Endothelial cell of umbilical vein (primary cell): Measurements from ENCODE around the gene SLC4A2. TPM values are rescaled to one million over a fixed set of nuclear protein-coding genes. Genes with fewer than 3 reads are reported as not detected.

Experiments
- BruUV-seq: library from RNA; stranded (reverse); fragments of 400-500 nt; replicated peaks from 2 replicates; lab custom pipeline; 2021; lab: Mats Ljungman, UMichigan
- CTCF ChIA-PET: fragments of 300-600, 350-600 bp; sonication (Branson Sonifier 250); formaldehyde crosslinking; loops from one replicate; lab custom pipeline; 2021; ENCODE audit warnings: antibody characterized with exemption, inconsistent platforms; lab: Charles Lee
- POLR2A ChIA-PET: fragments of 300-600, 350-600 bp; sonication (Branson Sonifier 250); formaldehyde crosslinking; loops from one replicate; lab custom pipeline; 2021; ENCODE audit warnings: antibody characterized with exemption, inconsistent platforms; lab: Charles Lee
- DNase-seq: peaks from one replicate; pipeline ENCODE4 v3.0.0-alpha.2; 2011; ENCODE audit warnings: low read depth, low spot score
- FAIRE-seq: peaks from 2 replicates; lab custom pipeline; 2011; peaks lifted over from hg19 to GRCh38; lab: Jason Lieb, UNC
- H2AFZ ChIP-seq: 2 replicates; pipeline ENCODE4 v1.6.0; 2012; ENCODE audit warnings: low read depth, low read length, control low read depth, inconsistent platforms
- H3K27ac ChIP-seq: 2 replicates; pipeline ENCODE4 v1.5.1; 2011; ENCODE audit warnings: low read depth, mild to moderate bottlenecking, control low read depth, low read length, moderate library complexity; ENCODE audit not compliant: insufficient read depth
- H3K27me3 ChIP-seq, 2 experiments: 2 replicates each; pipeline versions ENCODE4 v1.6.0 to v1.6.1; 2011; ENCODE audit warnings: low read length in 2 of 2, mixed read lengths in 1 of 2; ENCODE audit not compliant: control insufficient read depth in 2 of 2, insufficient read depth in 2 of 2
- H3K36me3 ChIP-seq, 2 experiments: 2 replicates in 1 of 2; 3 replicates in 1 of 2; pipeline ENCODE4 v1.5.1; 2011; ENCODE audit warnings: low read length in 2 of 2, mild to moderate bottlenecking in 1 of 2, moderate library complexity in 1 of 2; ENCODE audit not compliant: control insufficient read depth in 2 of 2, insufficient read depth in 2 of 2; ENCODE audit errors: extremely low read depth in 1 of 2
- H3K4me1 ChIP-seq: 3 replicates; pipeline ENCODE4 v1.5.1; 2011; ENCODE audit warnings: mild to moderate bottlenecking, low read length; ENCODE audit not compliant: control insufficient read depth, insufficient read depth; ENCODE audit errors: extremely low read depth
- H3K4me2 ChIP-seq: 2 replicates; pipeline ENCODE4 v1.6.1; 2011; ENCODE audit warnings: low read length, control low read depth, mixed read lengths; ENCODE audit not compliant: insufficient read depth
- H3K4me3 ChIP-seq, 3 experiments: fragments of 200-600 bp in 1 of 3; sonication (generic), shearing (Covaris generic) in 1 of 3; replicated peaks in 1 of 3; 2 replicates each; pipeline ENCODE4 v1.5.1; 2011 to 2016; ENCODE audit warnings: control low read depth in 3 of 3, low read length in 3 of 3, mild to moderate bottlenecking in 2 of 3, inconsistent platforms in 1 of 3, low read depth in 1 of 3, moderate library complexity in 1 of 3; ENCODE audit not compliant: insufficient read depth in 1 of 3
- H3K79me2 ChIP-seq: 2 replicates; pipeline ENCODE4 v1.6.0; 2012; ENCODE audit warnings: low read length, inconsistent platforms; ENCODE audit not compliant: control insufficient read depth, insufficient read depth
- H3K9ac ChIP-seq: replicated peaks from 2 replicates; pipeline ENCODE3; 2011; ENCODE audit warnings: low read length, control low read depth; ENCODE audit not compliant: insufficient read depth; ENCODE audit errors: extremely low read depth
- H3K9me1 ChIP-seq: replicated peaks from 3 replicates; pipeline ENCODE4 v1.6.0; 2011; ENCODE audit warnings: mild to moderate bottlenecking, low read length; ENCODE audit not compliant: control insufficient read depth, insufficient read depth; ENCODE audit errors: extremely low read depth
- H3K9me3 ChIP-seq: replicated peaks from 2 replicates; pipeline ENCODE4 v1.5.1; 2012; ENCODE audit warnings: low read length, inconsistent platforms; ENCODE audit not compliant: control insufficient read depth, insufficient read depth
- H4K20me1 ChIP-seq: replicated peaks from 2 replicates; pipeline ENCODE3; 2011; ENCODE audit warnings: mild to moderate bottlenecking, low read length; ENCODE audit not compliant: control insufficient read depth, insufficient read depth; ENCODE audit errors: extremely low read depth
- EZH2 ChIP-seq: IDR thresholded peaks from 2 replicates; pipeline ENCODE4 v1.6.1; 2012; ENCODE audit warnings: borderline replicate concordance, low read depth, mild to moderate bottlenecking, moderate library complexity, low read length, inconsistent platforms; ENCODE audit not compliant: severe bottlenecking
- FOS ChIP-seq: IDR thresholded peaks from 2 replicates; pipeline ENCODE4 v1.6.1; 2011; ENCODE audit warnings: mild to moderate bottlenecking, low read length, moderate library complexity, borderline replicate concordance; ENCODE audit not compliant: insufficient read depth
- JUN ChIP-seq: IDR thresholded peaks from 2 replicates; pipeline ENCODE4 v1.6.1; 2011; ENCODE audit warnings: borderline replicate concordance, low read depth; ENCODE audit not compliant: insufficient read length, insufficient read depth
- MYC ChIP-seq: IDR thresholded peaks from one replicate; pipeline ENCODE4 v1.6.1; 2011; ENCODE audit warnings: mild to moderate bottlenecking, low read depth, low read length
- POLR2A ChIP-seq: IDR thresholded peaks from 2 replicates; pipeline ENCODE4 v1.6.1; 2012; ENCODE audit warnings: low read depth, mild to moderate bottlenecking, control low read depth, low read length
- POLR2AphosphoS5 ChIP-seq: IDR thresholded peaks from 2 replicates; pipeline ENCODE4 v1.6.1; 2012; ENCODE audit warnings: low read depth, mild to moderate bottlenecking, control low read depth, low read length, moderate library complexity; ENCODE audit not compliant: insufficient read depth
- dilution Hi-C: fragments of 300-500 bp; cut with MboI; formaldehyde crosslinking; loops from one replicate; pipeline ENCODE4 v1.15.0; 2019; ENCODE audit warnings: low sequenced_read_pairs; ENCODE audit not compliant: extremely low pct_ligation_motif_present
- intact Hi-C: fragments of 100-400 bp; cut with micrococcal nuclease; formaldehyde crosslinking; loops from one replicate; pipeline ENCODE4 v1.10.0; 2022
- polyA plus RNA-seq, 4 experiments: library from polyadenylated mRNA; depleted of rRNA in 3 of 4; stranded (reverse) in 3 of 4; unstranded in 1 of 4; fragments of >200 nt; gene quantifications; 2 replicates each; pipeline versions ENCODE4 v1.2.1 to v1.2.3, GENCODE V29; 2011 to 2012; ENCODE audit warnings: missing spikeins in 1 of 4
- total RNA-seq: library from RNA; stranded (reverse); gene quantifications from 2 replicates; pipeline ENCODE4 v1.2.3, GENCODE V29; 2021
- TF ChIP-seq, protein P1 (sequence below): IDR thresholded peaks from 2 replicates; pipeline ENCODE4 v1.6.1; 2011; ENCODE audit not compliant: insufficient read depth, insufficient read length

SLC4A2 gene
- total and polyA plus RNA-seq, 2 donors (not counting 3 experiments of a cell fraction or from before 2014, with no cell fraction given), result 108 to 172 TPM

DNA sequence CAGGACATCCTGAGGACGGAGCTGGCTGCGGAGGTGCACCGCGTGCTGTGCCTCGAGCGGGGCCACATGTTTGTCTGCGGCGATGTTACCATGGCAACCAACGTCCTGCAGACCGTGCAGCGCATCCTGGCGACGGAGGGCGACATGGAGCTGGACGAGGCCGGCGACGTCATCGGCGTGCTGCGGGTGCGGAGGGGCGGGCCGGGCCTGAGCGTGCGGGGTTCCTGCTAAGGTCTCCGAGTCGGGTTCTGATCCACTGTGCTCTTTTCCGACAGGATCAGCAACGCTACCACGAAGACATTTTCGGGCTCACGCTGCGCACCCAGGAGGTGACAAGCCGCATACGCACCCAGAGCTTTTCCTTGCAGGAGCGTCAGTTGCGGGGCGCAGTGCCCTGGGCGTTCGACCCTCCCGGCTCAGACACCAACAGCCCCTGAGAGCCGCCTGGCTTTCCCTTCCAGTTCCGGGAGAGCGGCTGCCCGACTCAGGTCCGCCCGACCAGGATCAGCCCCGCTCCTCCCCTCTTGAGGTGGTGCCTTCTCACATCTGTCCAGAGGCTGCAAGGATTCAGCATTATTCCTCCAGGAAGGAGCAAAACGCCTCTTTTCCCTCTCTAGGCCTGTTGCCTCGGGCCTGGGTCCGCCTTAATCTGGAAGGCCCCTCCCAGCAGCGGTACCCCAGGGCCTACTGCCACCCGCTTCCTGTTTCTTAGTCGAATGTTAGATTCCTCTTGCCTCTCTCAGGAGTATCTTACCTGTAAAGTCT lies 45.5 kb upstream of the SLC4A2 start:
- H3K4me2 ChIP-seq, result no peak overlapping the region
- DNase-seq, result no peak
- TSS peak; percentile 74 for BruUV-seq
- no peaks in the 10 kb centered on the region for H3K9me3 ChIP-seq
- H3K27me3 ChIP-seq, result no peaks in the 10 kb centered on the region
- H3K27ac ChIP-seq, result no peak overlapping the region
- CTCF ChIA-PET, result interaction anchor here (0.8 to 4.0 kb wide), 3 partner anchors 28 to 116 kb away, joined by 3 to 18 read pairs (median 11); no protein-coding TSS in a partner anchor
- no peaks in the 10 kb centered on the region for H4K20me1 ChIP-seq
- no peaks in the 10 kb centered on the region for H3K79me2 ChIP-seq
- H3K4me1 ChIP-seq, result peaks cover 14% of the 10 kb centered on the region
- peaks cover 0 to 21% of the 10 kb centered on the region in 2 experiments for H3K36me3 ChIP-seq
- intact Hi-C loops (no loop called here), dilution Hi-C loops (no loop called here)
- no peak overlapping the region for H2AFZ ChIP-seq
- no peak for FAIRE-seq
- H3K4me3 ChIP-seq, result no peak overlapping the region
- POLR2A ChIA-PET, result no interaction called here
- no peaks in the 10 kb centered on the region for H3K9me1 ChIP-seq
- TF ChIP-seq FOS, result no peak
- no peak overlapping the region for H3K9ac ChIP-seq

DNA sequence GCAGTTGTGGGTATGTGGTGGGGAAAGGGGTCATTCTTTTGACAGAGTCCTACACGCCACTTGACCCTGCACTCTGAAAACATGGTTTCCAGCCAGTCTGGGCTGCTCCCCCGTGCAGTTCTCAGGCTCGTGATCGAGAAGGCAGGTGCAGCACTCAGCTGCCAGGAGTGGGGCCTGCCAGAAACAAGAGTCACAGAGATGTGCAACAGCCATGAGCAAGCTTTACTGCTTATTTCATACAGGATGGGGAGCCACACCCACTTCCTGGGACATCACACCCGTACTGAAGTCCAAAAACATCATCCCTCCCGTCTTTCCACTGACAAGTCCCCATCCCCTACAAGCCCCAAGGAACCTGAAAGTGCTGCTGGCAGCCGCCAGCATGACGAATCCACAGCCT lies 44.4 kb upstream of the SLC4A2 start:
- intact Hi-C loops (no loop called here), dilution Hi-C loops (no loop called here)
- no TSS peak for BruUV-seq

More for the DNA sequence above, 44.4 kb upstream of the SLC4A2 start:
- no peak overlapping the region for H3K4me3 ChIP-seq
- no peaks in the 10 kb centered on the region for H3K9me1 ChIP-seq
- H3K9me3 ChIP-seq, result no peaks in the 10 kb centered on the region
- H3K9ac ChIP-seq, result no peak overlapping the region
- FAIRE-seq (no peak), DNase-seq (no peak)
- TF ChIP-seq, protein P1, sequence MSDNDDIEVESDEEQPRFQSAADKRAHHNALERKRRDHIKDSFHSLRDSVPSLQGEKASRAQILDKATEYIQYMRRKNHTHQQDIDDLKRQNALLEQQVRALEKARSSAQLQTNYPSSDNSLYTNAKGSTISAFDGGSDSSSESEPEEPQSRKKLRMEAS, result no peak
- TF ChIP-seq POLR2AphosphoS5 (no peak), FOS (no peak), JUN (no peak), EZH2 (no peak), MYC (no peak), POLR2A (no peak)
- no peak overlapping the region for H2AFZ ChIP-seq
- peaks cover 3 to 9% of the 10 kb centered on the region in 2 experiments for H3K27me3 ChIP-seq
- H3K4me1 ChIP-seq, result peaks cover 15% of the 10 kb centered on the region
- CTCF ChIA-PET, result interaction anchor here (1.3 to 2.4 kb wide), 2 partner anchors 46 to 117 kb away, joined by 3 to 11 read pairs; no protein-coding TSS in a partner anchor
- H3K79me2 ChIP-seq, result no peaks in the 10 kb centered on the region
- H3K27ac ChIP-seq, result no peak overlapping the region
- H3K4me2 ChIP-seq, result no peak overlapping the region
- H3K36me3 ChIP-seq, result peaks cover 0 to 21% of the 10 kb centered on the region in 2 experiments
- no peaks in the 10 kb centered on the region for H4K20me1 ChIP-seq
- POLR2A ChIA-PET, result no interaction called here
